Neural cell (in vitro differentiated cells): Measurements from ENCODE around the gene SYT1.

Experiments used
- CTCF ChIP-seq: fragments of 450-650 bp; IDR thresholded peaks from 2 replicates; pipeline ENCODE4 v1.5.1; 2014; ENCODE audit warnings: antibody characterized with exemption, mild to moderate bottlenecking, moderate library complexity; ENCODE audit not compliant: poor library complexity, severe bottlenecking
- EP300 ChIP-seq: fragments of 450-650 bp; conservative IDR thresholded peaks from 2 replicates; pipeline ENCODE4 v1.6.1; 2014; ENCODE audit warnings: antibody characterized with exemption, mild to moderate bottlenecking, moderate library complexity; ENCODE audit not compliant: poor library complexity, severe bottlenecking
- EZH2 ChIP-seq: fragments of 200-600, 300-800 bp; shearing (Covaris generic), sonication (generic); IDR thresholded peaks from 2 replicates; pipeline ENCODE4 v1.6.1; 2014; ENCODE audit warnings: antibody characterized with exemption, low read length, borderline replicate concordance, mild to moderate bottlenecking; ENCODE audit not compliant: insufficient read depth, poor library complexity, severe bottlenecking
- MXI1 ChIP-seq: fragments of 450-650 bp; conservative IDR thresholded peaks from 2 replicates; pipeline ENCODE4 v1.6.1; 2014; ENCODE audit warnings: antibody characterized with exemption, mild to moderate bottlenecking; ENCODE audit not compliant: poor library complexity, severe bottlenecking
- POLR2AphosphoS5 ChIP-seq: IDR thresholded peaks from 2 replicates; pipeline ENCODE4 v1.6.1; 2012
- RAD21 ChIP-seq: fragments of 450-650 bp; conservative IDR thresholded peaks from 2 replicates; pipeline ENCODE4 v1.6.1; 2014; ENCODE audit warnings: antibody characterized with exemption, mild to moderate bottlenecking, moderate library complexity
- REST ChIP-seq: IDR thresholded peaks from 2 replicates; pipeline ENCODE4 v1.6.1; 2012; ENCODE audit warnings: borderline replicate concordance
- SMC3 ChIP-seq: fragments of 450-650 bp; conservative IDR thresholded peaks from 2 replicates; pipeline ENCODE4 v1.6.1; 2014; ENCODE audit warnings: antibody characterized with exemption, mild to moderate bottlenecking, moderate library complexity; ENCODE audit not compliant: poor library complexity

- TF ChIP-seq CTCF (no peak), REST (no peak), EP300 (no peak), EZH2 (no peak), SMC3 (no peak), RAD21 (no peak), MXI1 (no peak), POLR2AphosphoS5 (no peak)
These were observed 390.7 kb downstream of the SYT1 start for GRCh38 chr12:79255288-79255687.
